ENCODE results near the gene SSPN. TPM values are rescaled to one million over a fixed set of nuclear protein-coding genes. Genes with fewer than 3 reads are reported as not detected.
A peak's percentile ranks its signal among the peaks of the same experiment; 100 is the strongest.

Gene SSPN
- total RNA-seq, 1 donor from 2014 or later = 42.9 TPM

GRCh38 chr12:26195641-26196420 is 458 bp downstream of the SSPN start:
- Mint-ChIP-seq H3K36me3 (ENCODE audit: low read depth) (no peaks in the 10 kb centered on the region), H3K4me1 (ENCODE audit: low read depth) (peaks cover 41% of the 10 kb centered on the region), H3K4me3 (ENCODE audit: unreplicated experiment) (peak overlapping the region; percentile 91), H3K9me3 (ENCODE audit: low read depth) (no peaks in the 10 kb centered on the region), H3K27ac (ENCODE audit: unreplicated experiment) (peak overlapping the region; percentile 95), H3K27me3 (ENCODE audit: low read depth) (no peaks in the 10 kb centered on the region)
- DNase-seq (ENCODE audit: low spot score) = no peak
- no peak for TF ChIP-seq CTCF (IDR thresholded peaks at IDR 0.05)

DNA sequence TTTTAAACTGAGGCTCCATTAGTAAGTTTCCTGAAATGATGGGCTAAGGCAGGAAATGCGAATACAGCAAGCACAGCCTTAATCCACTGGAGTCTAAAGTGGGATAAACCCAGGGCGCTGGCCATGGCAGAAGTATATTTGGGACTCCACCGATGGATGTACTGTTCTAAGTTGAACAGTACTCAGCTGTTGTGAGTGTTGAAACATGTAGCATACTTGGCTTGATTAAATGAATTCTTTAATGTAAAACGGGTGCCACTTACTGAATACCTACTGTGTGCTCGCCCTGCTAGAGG is 996 bp downstream of the SSPN start:
- TF ChIP-seq CTCF (IDR thresholded peaks at IDR 0.05) = no peak
- H3K27me3 Mint-ChIP-seq (ENCODE audit: low read depth) = no peaks in the 10 kb centered on the region
- no peaks in the 10 kb centered on the region for H3K36me3 Mint-ChIP-seq (ENCODE audit: low read depth)
- peaks cover 41% of the 10 kb centered on the region for H3K4me1 Mint-ChIP-seq (ENCODE audit: low read depth)
- H3K27ac Mint-ChIP-seq (ENCODE audit: unreplicated experiment) = peak overlapping the region; percentile 95
- peak overlapping the region; percentile 91 for H3K4me3 Mint-ChIP-seq (ENCODE audit: unreplicated experiment)
- DNase-seq (ENCODE audit: low spot score) = no peak
- H3K9me3 Mint-ChIP-seq (ENCODE audit: low read depth) = no peaks in the 10 kb centered on the region

DNA sequence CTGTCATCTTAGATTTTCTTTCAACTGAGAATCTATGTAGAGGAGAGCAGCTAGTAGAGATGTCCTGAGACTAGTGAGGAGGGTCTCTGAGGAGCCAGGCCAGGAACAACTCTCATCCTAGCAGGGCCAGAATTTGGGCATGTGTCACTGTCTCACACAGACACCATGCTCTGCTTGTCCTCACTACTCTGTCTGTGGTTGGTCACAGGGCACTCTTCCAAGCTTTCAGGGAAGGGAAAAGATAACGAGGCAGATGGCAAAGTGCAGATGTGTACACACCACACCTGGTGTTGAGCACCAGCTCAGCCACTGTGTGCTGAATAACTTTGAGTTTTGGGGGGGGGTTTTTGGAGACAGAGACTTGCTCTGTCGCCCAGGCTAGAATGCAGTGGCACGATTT is 2.5 kb downstream of the SSPN start:
- H3K4me3 Mint-ChIP-seq (ENCODE audit: unreplicated experiment) = no peak overlapping the region
- TF ChIP-seq CTCF (IDR thresholded peaks at IDR 0.05) = no peak
- H3K27me3 Mint-ChIP-seq (ENCODE audit: low read depth) = no peaks in the 10 kb centered on the region
- no peak overlapping the region for H3K27ac Mint-ChIP-seq (ENCODE audit: unreplicated experiment)
- peaks cover 41% of the 10 kb centered on the region for H3K4me1 Mint-ChIP-seq (ENCODE audit: low read depth)
- no peaks in the 10 kb centered on the region for H3K9me3 Mint-ChIP-seq (ENCODE audit: low read depth)
- no peaks in the 10 kb centered on the region for H3K36me3 Mint-ChIP-seq (ENCODE audit: low read depth)
- DNase-seq (ENCODE audit: low spot score) = no peak

GRCh38 chr12:26198742-26199141 is 3.4 kb downstream of the SSPN start:
- Mint-ChIP-seq H3K4me3 (ENCODE audit: unreplicated experiment) (no peak overlapping the region), H3K27me3 (ENCODE audit: low read depth) (no peaks in the 10 kb centered on the region), H3K9me3 (ENCODE audit: low read depth) (no peaks in the 10 kb centered on the region), H3K27ac (ENCODE audit: unreplicated experiment) (no peak overlapping the region), H3K36me3 (ENCODE audit: low read depth) (no peaks in the 10 kb centered on the region), H3K4me1 (ENCODE audit: low read depth) (peaks cover 41% of the 10 kb centered on the region)
- DNase-seq (ENCODE audit: low spot score) = no peak
- no peak for TF ChIP-seq CTCF (IDR thresholded peaks at IDR 0.05)

DNA sequence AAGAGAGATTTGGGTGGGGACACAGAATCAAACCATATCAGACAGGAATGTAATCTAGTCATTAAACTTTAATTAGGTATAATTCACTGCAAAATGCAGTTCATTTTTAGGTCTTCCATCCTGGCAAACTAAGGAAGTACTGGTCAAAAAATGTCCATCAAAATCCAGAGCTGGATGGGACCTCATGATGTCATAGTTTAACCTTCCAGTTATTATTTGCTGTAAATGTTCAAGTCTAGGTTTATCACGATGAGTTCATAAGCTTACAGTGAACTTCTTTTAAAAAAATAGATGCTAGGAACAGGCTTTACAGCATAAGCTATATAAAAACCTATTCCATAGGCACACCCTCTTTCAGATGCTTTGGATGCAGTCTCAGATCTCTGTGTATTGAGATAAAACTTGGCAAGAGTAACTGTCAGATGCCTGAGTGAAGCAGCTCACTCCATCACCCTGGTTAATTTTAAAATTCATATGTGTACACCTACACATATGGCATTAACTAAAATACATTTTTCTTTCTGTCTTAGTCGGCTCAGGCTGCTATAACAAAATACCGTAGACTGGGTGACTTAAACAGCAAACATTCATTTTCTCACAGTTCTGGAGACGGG is 7.9 kb downstream of the SSPN start:
- Mint-ChIP-seq H3K9me3 (ENCODE audit: low read depth) (no peaks in the 10 kb centered on the region), H3K27ac (ENCODE audit: unreplicated experiment) (no peak overlapping the region), H3K4me3 (ENCODE audit: unreplicated experiment) (no peak overlapping the region), H3K36me3 (ENCODE audit: low read depth) (no peaks in the 10 kb centered on the region), H3K27me3 (ENCODE audit: low read depth) (no peaks in the 10 kb centered on the region), H3K4me1 (ENCODE audit: low read depth) (peaks cover 15% of the 10 kb centered on the region)
- no peak for TF ChIP-seq CTCF (IDR thresholded peaks at IDR 0.05)
- no peak for DNase-seq (ENCODE audit: low spot score)
